DMS53 (cell line): ENCODE results near the gene PTCHD4.
A peak's percentile ranks its signal among the peaks of the same experiment; 100 is the strongest.

ENCODE experiments used
- DNase-seq: peaks from one replicate; lab custom pipeline; 2025; lab: John Stamatoyannopoulos, UW

The PTCHD4 gene

DNA sequence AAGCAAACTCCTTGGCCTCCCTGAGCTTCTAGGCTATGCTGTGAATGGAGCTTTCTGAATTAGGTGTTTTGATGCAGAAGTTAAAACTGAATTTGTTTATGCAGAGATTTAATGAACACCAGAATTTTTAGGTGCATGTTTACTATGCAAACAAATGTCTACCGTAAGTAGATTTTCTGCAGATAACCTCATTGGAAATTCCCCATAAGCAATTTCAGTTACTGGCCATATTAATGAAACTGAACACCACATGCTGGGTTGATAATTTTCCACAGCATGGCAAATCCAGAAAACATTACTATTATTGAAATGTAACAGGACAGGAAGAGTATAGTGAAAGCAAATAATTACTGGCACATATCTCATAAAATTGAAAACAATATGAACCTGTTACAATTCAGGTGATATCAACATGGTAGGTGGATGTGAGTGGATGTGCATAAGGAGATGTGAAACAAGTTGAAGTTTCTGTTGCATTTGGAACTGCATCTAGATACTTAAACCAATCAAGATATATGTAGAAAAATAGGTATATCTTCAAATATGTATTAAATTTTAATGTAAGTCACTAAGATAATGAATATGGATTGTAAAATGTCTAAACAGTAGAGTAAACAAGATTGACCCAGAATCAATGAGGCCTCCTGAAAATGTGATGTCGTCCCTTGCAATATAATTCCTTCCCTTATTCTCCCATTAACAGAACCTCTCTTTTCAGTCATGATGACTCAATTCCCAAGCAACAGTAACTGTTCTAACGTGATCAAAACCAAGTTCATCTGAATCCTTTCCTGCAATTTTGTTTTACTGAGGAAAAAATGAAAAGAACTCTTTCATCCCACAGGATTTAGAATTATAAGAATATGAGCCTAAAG, 11.0 kb downstream of the PTCHD4 start:
- DNase-seq = no peak

DNA sequence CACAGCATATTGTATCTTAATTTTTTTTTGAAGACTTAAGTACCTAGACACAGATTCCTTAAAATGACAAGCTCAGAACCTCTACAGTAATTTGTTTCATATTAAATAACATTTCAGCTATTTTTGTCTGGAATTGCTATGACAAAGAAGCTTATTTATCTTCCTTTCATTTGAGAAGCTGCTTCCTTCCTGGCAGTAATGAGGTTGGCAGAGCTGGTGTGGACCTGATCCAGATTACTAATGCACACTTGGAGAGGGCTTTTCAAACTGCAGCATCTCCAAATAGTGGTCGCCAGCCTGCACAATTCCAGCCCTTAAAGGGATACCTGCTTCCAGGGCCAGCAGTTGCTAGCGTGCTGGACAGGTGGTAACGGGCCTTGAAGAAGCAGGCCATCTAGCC, 12.1 kb downstream of the PTCHD4 start:
- peak; percentile 20 for DNase-seq

- no peak for DNase-seq
Observed at GRCh38 chr6:48092550-48093217, 18.3 kb downstream of the PTCHD4 start.

DNA sequence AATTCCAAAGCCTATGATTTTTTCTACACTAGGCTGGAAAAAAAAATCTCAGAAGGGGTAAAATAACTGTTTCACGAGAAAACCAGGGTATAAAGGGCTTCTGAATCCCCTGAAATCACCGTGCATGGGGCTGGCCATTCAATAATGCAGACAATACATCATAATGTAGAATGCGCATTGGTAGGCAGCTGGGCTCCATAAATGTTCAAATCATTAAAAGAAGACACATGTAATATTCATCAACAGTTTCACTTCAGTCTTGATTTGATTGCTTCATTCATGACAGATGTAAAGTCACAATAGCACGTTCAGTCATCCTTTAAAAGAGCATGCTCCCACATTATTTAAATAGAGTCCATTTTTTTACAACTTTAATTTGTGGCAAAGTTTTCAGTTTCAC, 20.5 kb downstream of the PTCHD4 start:
- DNase-seq = no peak

DNA sequence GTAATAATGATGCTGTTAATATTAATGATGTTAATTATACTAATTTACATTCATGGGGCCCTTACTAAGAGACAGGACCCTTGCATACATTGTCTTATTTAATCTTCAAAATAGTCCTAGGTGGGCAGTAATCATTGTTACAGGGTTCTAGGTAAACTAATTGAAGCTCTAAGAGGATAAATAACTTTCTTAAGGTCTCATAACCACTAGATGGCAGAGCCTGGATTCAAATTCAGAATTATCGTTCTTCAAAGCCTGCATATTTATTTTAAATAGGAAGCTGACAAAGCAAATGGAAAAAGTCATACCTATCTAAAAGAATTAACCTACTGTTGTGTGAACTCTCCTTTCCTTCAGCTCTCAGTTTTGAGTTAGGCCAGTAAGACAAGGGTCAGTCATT, 23.5 kb downstream of the PTCHD4 start:
- DNase-seq = peak; percentile 64

DNA sequence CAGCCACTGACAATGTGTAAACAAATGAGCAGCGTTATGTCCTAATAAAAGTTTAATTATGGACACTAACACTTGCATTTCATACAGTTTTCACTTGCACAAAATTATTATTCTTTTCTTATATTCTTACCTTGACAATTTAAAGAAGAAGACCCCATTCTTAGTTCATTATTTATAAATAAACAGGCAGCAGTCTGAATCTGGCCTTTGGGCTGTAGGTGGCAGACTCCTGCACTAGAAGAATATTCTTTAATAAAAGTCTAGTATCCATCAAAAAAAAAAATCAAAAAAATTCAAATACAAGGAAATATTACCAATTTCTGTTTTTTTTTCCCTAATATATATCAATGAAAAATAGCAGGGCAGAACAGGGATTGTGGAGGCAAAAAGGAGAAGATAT, 24.8 kb downstream of the PTCHD4 start:
- DNase-seq = no peak

DNA sequence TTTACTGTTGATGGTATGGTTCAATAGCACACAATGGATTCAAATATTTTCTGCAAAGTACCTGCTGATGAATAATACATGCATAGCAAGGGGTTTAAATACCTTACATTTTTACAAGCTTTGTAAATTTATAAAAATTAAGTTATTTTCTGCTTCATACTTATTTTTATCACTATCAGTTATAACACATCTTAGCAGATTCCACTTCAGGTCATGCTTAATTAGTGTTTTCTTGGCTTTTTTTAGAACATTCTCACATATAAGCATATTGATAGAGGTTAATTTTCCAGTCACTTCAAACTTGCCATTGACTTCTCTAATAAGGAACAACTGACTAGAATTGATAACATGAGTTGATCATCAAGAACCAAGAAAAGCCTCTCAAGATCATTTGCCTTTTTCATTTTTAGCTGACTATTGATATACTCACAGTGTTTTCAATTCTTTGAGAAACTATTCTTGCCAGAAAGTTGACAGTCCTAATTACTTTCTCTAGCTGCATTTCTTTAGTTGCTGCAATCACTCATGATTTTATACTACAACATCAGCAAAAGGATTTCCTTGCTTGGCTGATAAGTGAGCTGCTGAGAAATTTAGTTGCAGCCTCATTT, 25.8 kb downstream of the PTCHD4 start:
- DNase-seq = no peak

DNA sequence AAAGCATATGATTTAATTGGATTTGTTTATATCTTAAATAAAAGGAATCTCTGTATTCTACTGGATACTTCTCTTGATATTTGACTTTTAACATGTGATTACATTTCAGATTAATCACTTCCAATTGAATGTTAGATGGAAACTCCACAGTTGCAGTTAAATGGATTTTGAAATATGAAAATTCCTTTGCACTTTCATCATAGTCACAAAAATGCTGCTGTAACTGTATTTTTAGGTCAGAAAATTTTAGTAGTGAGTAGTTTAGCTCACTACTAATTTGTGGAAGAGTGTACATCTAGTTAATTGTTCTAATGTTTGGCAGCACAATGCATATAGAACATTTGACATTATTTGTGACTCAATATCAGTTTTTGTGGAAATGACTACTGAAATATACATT, 26.8 kb downstream of the PTCHD4 start:
- DNase-seq = no peak

- DNase-seq = peak; percentile 68
Observed at GRCh38 chr6:48080227-48081009, 30.6 kb downstream of the PTCHD4 start.

DNA sequence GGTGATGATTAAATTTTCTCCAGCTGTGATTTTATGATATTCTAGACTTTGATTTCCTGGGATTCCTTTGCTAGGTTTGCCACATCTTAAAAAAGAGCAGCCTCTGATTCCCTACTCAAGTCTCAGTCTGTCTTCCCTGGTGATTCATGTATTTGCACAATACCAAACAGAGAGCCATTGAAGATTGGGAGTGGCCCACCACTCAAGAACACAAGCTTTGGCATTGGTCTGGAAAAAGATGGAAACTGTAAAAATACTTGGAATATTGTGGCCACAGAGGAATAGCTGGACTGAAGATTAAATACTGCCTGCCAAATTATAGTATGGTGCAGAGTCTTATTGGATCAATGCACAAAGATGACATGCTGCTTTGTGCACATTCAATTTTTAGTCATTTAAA, 32.9 kb downstream of the PTCHD4 start:
- peak; percentile 22 for DNase-seq

- no peak for DNase-seq
Observed at GRCh38 chr6:48075181-48075580, 35.8 kb downstream of the PTCHD4 start.

GRCh38 chr6:48073976-48074767, 36.8 kb downstream of the PTCHD4 start:
- DNase-seq = no peak

GRCh38 chr6:48071833-48072232, 39.2 kb downstream of the PTCHD4 start:
- DNase-seq = no peak

DNA sequence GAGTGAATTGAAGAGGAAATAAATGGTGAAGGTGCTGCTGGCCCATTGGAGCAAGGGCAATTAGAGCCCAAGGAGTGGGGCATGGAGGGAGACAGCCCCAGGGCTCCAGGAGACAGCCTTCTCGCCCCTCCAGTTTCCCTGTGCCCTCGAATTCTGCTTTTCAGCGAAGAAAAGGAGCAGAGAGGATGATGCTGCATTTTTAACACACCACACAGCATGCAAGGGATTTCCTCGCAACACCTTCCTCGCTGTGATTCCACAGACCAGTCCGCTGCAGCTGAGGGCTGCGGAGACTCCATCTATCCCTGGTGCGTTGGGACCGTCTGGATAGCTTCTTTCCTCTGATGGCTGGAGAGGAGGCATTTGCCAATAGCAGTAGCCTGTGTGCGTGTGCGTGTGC, 41.7 kb downstream of the PTCHD4 start:
- peak; percentile 44 for DNase-seq

GRCh38 chr6:48068278-48069251, 42.4 kb downstream of the PTCHD4 start:
- peak; percentile 68 for DNase-seq

DNA sequence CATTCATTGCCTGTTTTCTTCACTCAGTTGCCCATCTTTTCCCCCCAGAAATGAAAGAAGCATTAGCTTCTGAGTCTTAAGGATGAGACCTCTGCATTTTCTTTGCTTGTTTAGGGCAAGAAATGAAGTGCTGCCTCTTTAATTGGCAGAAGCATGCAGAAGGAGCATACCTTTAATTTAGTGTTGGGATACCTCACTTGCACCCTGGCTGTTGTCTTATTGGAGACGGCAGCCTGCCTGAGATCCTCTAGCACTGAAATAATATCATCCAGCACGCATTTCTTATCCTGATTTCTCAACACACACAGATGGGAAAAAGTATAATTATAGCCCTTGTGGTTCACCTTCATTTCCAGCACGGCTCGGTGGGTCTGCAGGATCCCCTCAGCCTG, 43.1 kb downstream of the PTCHD4 start:
- no peak for DNase-seq

GRCh38 chr6:48067148-48067712, 43.8 kb downstream of the PTCHD4 start:
- DNase-seq = no peak

DNA sequence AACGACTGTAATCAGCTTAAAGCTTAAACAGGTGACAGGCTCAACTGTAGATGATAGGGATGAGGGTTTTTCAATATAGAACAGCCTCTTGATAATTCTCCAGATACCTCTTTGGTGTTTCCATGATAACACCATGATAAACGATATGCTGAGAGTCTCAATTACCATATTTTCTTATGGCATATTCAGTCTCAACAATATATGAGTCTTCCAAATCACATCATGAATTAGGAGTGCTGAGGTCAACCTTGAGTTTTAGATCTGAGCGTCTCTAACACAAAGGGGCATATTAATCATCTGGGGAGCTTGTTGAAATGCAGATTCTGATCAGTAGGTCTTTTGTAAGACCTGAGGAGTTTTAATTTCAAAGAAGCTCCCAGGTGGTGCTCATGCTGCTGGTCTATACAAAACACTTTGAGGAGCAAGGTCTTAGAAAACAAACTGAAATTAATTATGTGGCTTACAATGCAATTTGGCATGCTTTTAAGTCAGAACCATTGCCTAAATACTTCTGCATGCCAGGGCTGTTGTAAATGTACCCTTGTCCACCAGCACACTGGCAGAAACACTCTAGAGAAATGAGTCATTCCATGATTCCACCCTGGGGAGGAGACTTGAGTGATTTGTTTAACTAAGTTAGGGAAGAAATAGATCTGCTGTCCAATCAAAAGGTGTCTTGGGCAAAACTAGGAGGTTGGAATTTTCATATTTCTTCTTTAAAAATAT, 49.6 kb downstream of the PTCHD4 start:
- DNase-seq = peak; percentile 9
